H9 (cell line): ENCODE measurements around the gene SYNE2. TPM values are rescaled to one million over a fixed set of nuclear protein-coding genes. Genes with fewer than 3 reads are reported as not detected.

Experiments
- DNase-seq: peaks from one replicate; pipeline ENCODE4 v3.0.0-alpha.2; 2017
- H2AFZ ChIP-seq: one replicate; pipeline ENCODE4 v1.6.1; 2013; ENCODE audit warnings: mild to moderate bottlenecking, low read length, control low read depth, moderate library complexity
- H2AK5ac ChIP-seq: 2 replicates; pipeline ENCODE4 v1.6.1; 2013; ENCODE audit warnings: low read length, control low read depth, mixed read lengths; ENCODE audit not compliant: insufficient read length
- H2BK120ac ChIP-seq: one replicate; pipeline ENCODE4 v1.6.1; 2013; ENCODE audit warnings: low read depth, mild to moderate bottlenecking, low read length, control low read depth, inconsistent platforms; ENCODE audit not compliant: poor library complexity, severe bottlenecking
- H2BK12ac ChIP-seq: 2 replicates; pipeline ENCODE4 v1.6.1; 2013; ENCODE audit warnings: low read length, control low read depth, mixed read lengths, low read depth; ENCODE audit not compliant: insufficient read length
- H2BK15ac ChIP-seq: 2 replicates; pipeline ENCODE4 v1.6.1; 2013; ENCODE audit warnings: low read depth, low read length, control low read depth
- H2BK20ac ChIP-seq: one replicate; pipeline ENCODE4 v1.6.1; 2013; ENCODE audit warnings: low read depth, mild to moderate bottlenecking, low read length, control low read depth, inconsistent platforms; ENCODE audit not compliant: poor library complexity, severe bottlenecking
- H2BK5ac ChIP-seq: 2 replicates; pipeline ENCODE4 v1.6.1; 2013; ENCODE audit warnings: low read length, control low read depth, mixed read lengths; ENCODE audit not compliant: insufficient read length
- H3K14ac ChIP-seq: 2 replicates; pipeline ENCODE4 v1.6.1; 2013; ENCODE audit warnings: low read length, control low read depth; ENCODE audit not compliant: insufficient read depth
- H3K18ac ChIP-seq: 2 replicates; pipeline ENCODE4 v1.6.1; 2013; ENCODE audit warnings: low read depth, mild to moderate bottlenecking, mixed read lengths, low read length, control low read depth; ENCODE audit not compliant: insufficient read length
- H3K23ac ChIP-seq: 2 replicates; pipeline ENCODE4 v1.6.1; 2013; ENCODE audit warnings: low read length, control low read depth, mixed read lengths, low read depth; ENCODE audit not compliant: insufficient read length
- H3K23me2 ChIP-seq: 2 replicates; pipeline ENCODE4 v1.6.1; 2013; ENCODE audit warnings: low read depth, mild to moderate bottlenecking, mixed read lengths, low read length, control low read depth; ENCODE audit not compliant: insufficient read length, poor library complexity, severe bottlenecking
- H3K27ac ChIP-seq: 2 replicates; pipeline ENCODE4 v1.5.1; 2013; ENCODE audit warnings: low read length, control low read depth, mixed read lengths, low read depth; ENCODE audit not compliant: insufficient read length
- H3K27me3 ChIP-seq: 2 replicates; pipeline ENCODE4 v1.6.1; 2013; ENCODE audit warnings: low read length, control low read depth, inconsistent platforms; ENCODE audit not compliant: insufficient read depth
- H3K4ac ChIP-seq: 2 replicates; pipeline ENCODE4 v1.6.1; 2013; ENCODE audit warnings: low read depth, mild to moderate bottlenecking, control low read depth, inconsistent platforms, low read length, moderate library complexity
- H3K4me1 ChIP-seq: 2 replicates; pipeline ENCODE4 v1.6.1; 2013; ENCODE audit warnings: low read length, control low read depth, inconsistent platforms; ENCODE audit not compliant: insufficient read depth
- H3K4me2 ChIP-seq: 2 replicates; pipeline ENCODE4 v1.6.1; 2013; ENCODE audit warnings: low read length, control low read depth, mixed read lengths; ENCODE audit not compliant: insufficient read length, insufficient read depth
- H3K56ac ChIP-seq: 2 replicates; pipeline ENCODE4 v1.6.1; 2013; ENCODE audit warnings: low read depth, mild to moderate bottlenecking, mixed read lengths, low read length, control low read depth; ENCODE audit not compliant: insufficient read length
- H3K79me1 ChIP-seq: 2 replicates; pipeline ENCODE4 v1.6.1; 2013; ENCODE audit warnings: low read depth, mild to moderate bottlenecking, moderate library complexity, low read length, control low read depth, inconsistent platforms; ENCODE audit not compliant: insufficient read depth, poor library complexity, severe bottlenecking
- H3K79me2 ChIP-seq: 2 replicates; pipeline ENCODE4 v1.6.1; 2013; ENCODE audit warnings: low read length, control low read depth, inconsistent platforms; ENCODE audit not compliant: insufficient read depth
- H3K9ac ChIP-seq: 2 replicates; pipeline ENCODE4 v1.6.1; 2013; ENCODE audit warnings: low read length, control low read depth, mixed read lengths; ENCODE audit not compliant: insufficient read length; ENCODE audit errors: extremely low read depth
- H3K9me3 ChIP-seq: one replicate; pipeline ENCODE4 v1.6.1; 2013; ENCODE audit warnings: low read depth, low read length, inconsistent platforms; ENCODE audit not compliant: control insufficient read depth
- H3T11ph ChIP-seq: one replicate; pipeline ENCODE4 v1.6.1; 2013; ENCODE audit warnings: mild to moderate bottlenecking, low read length, control low read depth, inconsistent platforms
- H4K20me1 ChIP-seq: one replicate; pipeline ENCODE4 v1.6.1; 2013; ENCODE audit not compliant: control insufficient read depth, insufficient read length, insufficient read depth
- H4K5ac ChIP-seq: 2 replicates; pipeline ENCODE4 v1.6.1; 2013; ENCODE audit warnings: low read depth, mild to moderate bottlenecking, mixed read lengths, low read length, control low read depth; ENCODE audit not compliant: insufficient read length
- H4K8ac ChIP-seq: replicated peaks from 2 replicates; pipeline ENCODE4 v1.6.1; 2013; ENCODE audit warnings: low read length, control low read depth, mixed read lengths, low read depth; ENCODE audit not compliant: insufficient read length
- H4K91ac ChIP-seq: 2 replicates; pipeline ENCODE4 v1.6.1; 2013; ENCODE audit warnings: low read depth, mild to moderate bottlenecking, moderate library complexity, mixed read lengths, low read length, control low read depth; ENCODE audit not compliant: insufficient read length
- H3K27ac Mint-ChIP-seq, 3 experiments: 2 replicates in 2 of 3; 3 replicates in 1 of 3; pipeline ENCODE4 v1.8.0; 2020 to 2021; ENCODE audit warnings: mixed read lengths in 3 of 3, mild to moderate bottlenecking in 1 of 3, moderate library complexity in 1 of 3
- H3K27me3 Mint-ChIP-seq: 2 replicates; pipeline ENCODE4 v1.8.0; 2021; ENCODE audit warnings: low read depth, mild to moderate bottlenecking, moderate library complexity, mixed read lengths
- H3K36me3 Mint-ChIP-seq, 3 experiments: 2 replicates in 2 of 3; 3 replicates in 1 of 3; pipeline ENCODE4 v1.8.0; 2020 to 2021; ENCODE audit warnings: low read depth in 3 of 3, mixed read lengths in 3 of 3; ENCODE audit not compliant: insufficient read depth in 1 of 3
- H3K4me1 Mint-ChIP-seq, 2 experiments: 2 replicates each; pipeline ENCODE4 v1.8.0; 2020; ENCODE audit warnings: mixed read lengths in 2 of 2
- H3K4me3 Mint-ChIP-seq, 2 experiments: 2 replicates in 1 of 2; 3 replicates in 1 of 2; pipeline ENCODE4 v1.8.0; 2020 to 2021; ENCODE audit warnings: mild to moderate bottlenecking in 2 of 2, mixed read lengths in 2 of 2, moderate library complexity in 1 of 2
- H3K9me3 Mint-ChIP-seq, 2 experiments: 2 replicates in 1 of 2; 3 replicates in 1 of 2; pipeline ENCODE4 v1.8.0; 2020; ENCODE audit warnings: mild to moderate bottlenecking in 2 of 2, mixed read lengths in 2 of 2, moderate library complexity in 1 of 2
- WGBS: extraction: QIAGEN DNeasy Blood & Tissue Kit; methylation state at CpG from one replicate; pipeline ENCODE4 v1.1.7; 2013; ENCODE audit warnings: missing lambda C conversion rate, low lambda C conversion rate, mixed read lengths; ENCODE audit not compliant: insufficient read length; ENCODE audit errors: extremely low coverage; 5-methylcytosine and 5-hydroxymethylcytosine counted together
- total RNA-seq: library from RNA; stranded (reverse); gene quantifications from 2 replicates; pipeline ENCODE4 v1.2.1, GENCODE V29; 2021
- TF ChIP-seq, protein P1 (sequence below): fragments of 200-600 bp; sonication (generic); conservative IDR thresholded peaks from 3 replicates; pipeline ENCODE4 v1.8.0; 2021; ENCODE audit warnings: antibody characterized with exemption, mild to moderate bottlenecking

The SYNE2 gene
- total RNA-seq, 1 experiment from 2014 or later: 43.3 TPM

DNA sequence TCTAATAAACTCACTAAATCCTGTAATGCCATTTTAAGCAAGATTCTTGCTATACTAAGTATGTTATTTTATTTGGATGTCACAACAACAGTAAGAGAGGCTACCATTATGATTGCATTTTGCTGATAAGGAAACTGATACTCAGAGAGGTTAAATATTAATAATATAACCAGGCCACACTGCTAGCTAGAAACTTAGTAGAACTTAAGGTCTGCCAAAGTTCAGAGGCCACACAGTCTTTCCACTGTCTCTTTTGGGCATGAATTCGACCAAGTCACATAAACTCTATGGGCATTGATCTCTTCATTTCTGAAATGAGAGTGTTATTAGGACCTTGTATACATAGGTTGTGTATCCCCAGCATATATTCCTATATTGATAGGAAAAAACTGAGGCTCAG lies 147.9 kb downstream of the SYNE2 start:
- TF ChIP-seq, protein P1, sequence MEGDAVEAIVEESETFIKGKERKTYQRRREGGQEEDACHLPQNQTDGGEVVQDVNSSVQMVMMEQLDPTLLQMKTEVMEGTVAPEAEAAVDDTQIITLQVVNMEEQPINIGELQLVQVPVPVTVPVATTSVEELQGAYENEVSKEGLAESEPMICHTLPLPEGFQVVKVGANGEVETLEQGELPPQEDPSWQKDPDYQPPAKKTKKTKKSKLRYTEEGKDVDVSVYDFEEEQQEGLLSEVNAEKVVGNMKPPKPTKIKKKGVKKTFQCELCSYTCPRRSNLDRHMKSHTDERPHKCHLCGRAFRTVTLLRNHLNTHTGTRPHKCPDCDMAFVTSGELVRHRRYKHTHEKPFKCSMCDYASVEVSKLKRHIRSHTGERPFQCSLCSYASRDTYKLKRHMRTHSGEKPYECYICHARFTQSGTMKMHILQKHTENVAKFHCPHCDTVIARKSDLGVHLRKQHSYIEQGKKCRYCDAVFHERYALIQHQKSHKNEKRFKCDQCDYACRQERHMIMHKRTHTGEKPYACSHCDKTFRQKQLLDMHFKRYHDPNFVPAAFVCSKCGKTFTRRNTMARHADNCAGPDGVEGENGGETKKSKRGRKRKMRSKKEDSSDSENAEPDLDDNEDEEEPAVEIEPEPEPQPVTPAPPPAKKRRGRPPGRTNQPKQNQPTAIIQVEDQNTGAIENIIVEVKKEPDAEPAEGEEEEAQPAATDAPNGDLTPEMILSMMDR: no peak
- Histone ChIP-seq H2BK20ac (no peak overlapping the region), H2BK120ac (no peak overlapping the region), H3T11ph (no peak overlapping the region), H3K9me3 (no peaks in the 10 kb centered on the region), H2BK12ac (no peak overlapping the region), H2BK15ac (no peak overlapping the region), H3K27me3 (no peaks in the 10 kb centered on the region), H3K4ac (no peak overlapping the region), H3K9ac (no peak overlapping the region), H3K79me1 (no peaks in the 10 kb centered on the region), H3K4me2 (no peak overlapping the region), H3K79me2 (no peaks in the 10 kb centered on the region), H4K20me1 (no peaks in the 10 kb centered on the region), H3K23ac (no peak overlapping the region), H2AFZ (no peak overlapping the region), H3K27ac (no peak overlapping the region), H4K5ac (no peak overlapping the region), H3K56ac (no peak overlapping the region), H3K18ac (no peak overlapping the region), H2AK5ac (no peak overlapping the region), H4K91ac (no peak overlapping the region), H3K14ac (no peak overlapping the region), H2BK5ac (no peak overlapping the region), H4K8ac (no peak overlapping the region), H3K4me1 (no peaks in the 10 kb centered on the region; the same call in 1 of the 2 replicates), H3K23me2 (no peaks in the 10 kb centered on the region)
- Mint-ChIP-seq H3K4me1 (0 out of 4 replicates have a peak, but pooled peaks cover 0 to 2% of the 10 kb centered on the region in 2 experiments), H3K4me3 (no peak overlapping the region), H3K27me3 (no peaks in the 10 kb centered on the region), H3K36me3 (peaks cover 24 to 63% (median 48%) of the 10 kb centered on the region in 3 experiments), H3K27ac (no peak overlapping the region), H3K9me3 (no peaks in the 10 kb centered on the region)
- WGBS: no CpG with 5 or more reads among the region's 1 CpG
- no peak for DNase-seq
